HG02870 (cell line): ENCODE results near the gene ICAM5.

Experiments used
- ATAC-seq: cut with Tn5 transposase; IDR thresholded peaks from one replicate; pipeline ENCODE4 v1.9.1; 2021; ENCODE audit warnings: mild to moderate bottlenecking, moderate library complexity; ENCODE audit not compliant: unreplicated experiment

Gene ICAM5

DNA sequence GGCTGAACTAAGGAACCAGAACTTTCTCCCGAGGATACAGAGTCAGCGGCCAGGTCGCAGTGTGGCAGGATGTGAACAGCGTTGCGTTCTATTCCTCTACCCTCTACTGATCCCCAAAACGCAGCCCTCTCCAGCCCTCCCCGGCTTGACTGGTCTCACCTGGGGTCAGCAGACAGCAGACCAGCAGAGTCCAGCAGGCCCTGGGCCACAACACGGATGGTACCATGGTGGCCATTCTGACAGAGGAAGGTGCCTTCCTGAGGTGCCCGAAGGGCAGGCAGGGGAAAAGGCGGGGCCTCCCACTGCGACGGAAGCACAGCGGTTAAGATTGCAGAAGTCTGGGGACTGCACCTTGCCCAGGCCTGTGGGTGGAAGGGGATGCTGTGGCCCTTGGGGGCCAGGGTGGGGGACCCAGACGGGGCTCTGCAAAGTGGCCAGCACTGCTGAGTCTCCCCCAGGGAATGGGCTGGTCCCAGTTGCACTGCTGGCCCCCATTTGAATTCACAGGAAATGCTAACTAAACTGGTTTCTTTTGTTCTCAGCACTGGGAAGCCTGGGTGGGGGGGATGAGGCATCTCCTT, 49.7 kb downstream of the ICAM5 start, which contains the start of gene ICAM3:
ICAM3 (minus strand) TSS at position 245 of the 581 bp plus-strand sequence; CDS start at position 235, 10 bp downstream.
- no peak for ATAC-seq

DNA sequence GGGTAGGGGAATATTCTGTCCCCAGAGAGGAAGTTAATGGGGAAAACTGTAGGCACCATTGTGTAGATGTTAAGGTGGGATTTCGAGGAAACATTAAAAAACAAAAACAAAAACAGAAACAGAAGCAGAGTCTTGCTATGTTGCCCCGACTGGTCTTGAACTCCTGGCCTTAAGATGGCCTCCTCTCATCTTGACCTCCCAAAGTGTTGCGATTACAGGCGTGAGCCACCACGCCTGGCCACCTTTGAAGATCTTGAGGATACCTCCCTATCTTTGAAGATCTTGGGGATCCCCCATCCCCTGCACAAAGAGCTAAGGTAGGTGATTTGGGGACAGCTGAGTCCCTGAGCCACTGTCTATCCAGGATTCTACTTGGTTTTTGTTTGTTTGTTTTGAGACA, 50.2 kb downstream of the ICAM5 start:
- ATAC-seq = no peak

DNA sequence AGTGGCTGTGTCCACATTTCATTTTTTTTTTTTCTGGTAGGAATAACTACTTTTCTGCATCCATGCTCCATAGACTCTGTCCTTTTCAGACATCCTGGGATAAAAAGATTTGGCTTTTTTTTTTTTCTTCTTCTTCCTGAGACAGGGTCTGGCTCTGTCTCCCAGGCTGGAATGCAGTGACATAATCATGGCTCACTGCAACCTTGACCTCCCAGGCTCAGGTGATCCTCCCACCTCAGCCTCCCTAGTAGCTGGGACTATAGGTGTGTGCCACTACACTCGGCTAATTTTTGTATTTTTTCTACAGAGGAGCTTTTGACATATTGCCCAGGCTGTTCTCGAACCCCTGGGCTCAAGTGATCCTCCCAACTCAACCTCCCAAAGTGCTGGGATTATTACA, 53.7 kb downstream of the ICAM5 start:
- ATAC-seq = no peak

DNA sequence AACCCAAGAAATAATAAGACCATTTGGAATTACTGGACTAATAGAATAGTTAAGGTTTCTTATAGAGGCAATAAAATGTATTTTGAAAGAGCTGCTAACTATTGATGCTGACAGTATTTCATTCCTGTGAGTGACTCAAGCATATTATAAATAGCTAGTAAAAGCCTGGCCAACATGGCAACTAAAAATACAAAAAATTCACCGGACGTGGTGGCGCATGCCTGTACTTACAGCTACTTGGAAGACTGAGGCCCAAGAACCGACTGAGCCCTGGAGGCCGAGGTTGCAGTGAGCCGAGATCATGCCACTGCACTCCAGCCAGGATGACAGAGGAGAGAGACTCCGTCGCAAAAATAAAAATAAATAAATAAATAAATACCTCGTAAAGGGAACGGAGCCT, 55.0 kb downstream of the ICAM5 start:
- no peak for ATAC-seq
